ENCODE results near the gene NDUFV2.

The NDUFV2 gene

DNA sequence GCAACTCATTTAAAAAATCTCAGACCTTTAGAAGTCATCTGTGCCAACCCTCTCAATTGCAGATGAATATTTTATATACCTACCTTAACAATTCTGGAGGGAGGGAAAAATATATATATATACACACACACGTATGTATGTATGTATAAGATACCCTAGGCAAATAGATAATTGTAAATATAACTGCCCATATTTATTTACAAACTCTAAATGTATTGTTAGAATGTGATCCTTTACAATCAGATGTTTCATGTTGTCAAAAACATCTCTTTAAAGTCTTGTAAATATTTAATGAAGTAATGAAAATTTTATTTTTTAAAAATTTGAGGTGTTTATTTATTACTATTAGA is 45.7 kb downstream of the NDUFV2 start:
- ATAC-seq: no peak; the same call in 2 of the 3 replicates
- TF ChIP-seq ZNF8 (CRISPR knock-in tag; IDR thresholded peaks at IDR 0.05): no peak
- TF ChIP-seq ISL1 (CRISPR knock-in tag; IDR thresholded peaks at IDR 0.05): no peak
- TF ChIP-seq, protein P1, sequence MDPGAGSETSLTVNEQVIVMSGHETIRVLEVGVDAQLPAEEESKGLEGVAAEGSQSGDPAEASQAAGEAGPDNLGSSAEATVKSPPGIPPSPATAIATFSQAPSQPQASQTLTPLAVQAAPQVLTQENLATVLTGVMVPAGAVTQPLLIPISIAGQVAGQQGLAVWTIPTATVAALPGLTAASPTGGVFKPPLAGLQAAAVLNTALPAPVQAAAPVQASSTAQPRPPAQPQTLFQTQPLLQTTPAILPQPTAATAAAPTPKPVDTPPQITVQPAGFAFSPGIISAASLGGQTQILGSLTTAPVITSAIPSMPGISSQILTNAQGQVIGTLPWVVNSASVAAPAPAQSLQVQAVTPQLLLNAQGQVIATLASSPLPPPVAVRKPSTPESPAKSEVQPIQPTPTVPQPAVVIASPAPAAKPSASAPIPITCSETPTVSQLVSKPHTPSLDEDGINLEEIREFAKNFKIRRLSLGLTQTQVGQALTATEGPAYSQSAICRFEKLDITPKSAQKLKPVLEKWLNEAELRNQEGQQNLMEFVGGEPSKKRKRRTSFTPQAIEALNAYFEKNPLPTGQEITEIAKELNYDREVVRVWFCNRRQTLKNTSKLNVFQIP (CRISPR knock-in tag; IDR thresholded peaks at IDR 0.05; ENCODE audit: borderline replicate concordance, low read depth): no peak
- TF ChIP-seq, protein P2, sequence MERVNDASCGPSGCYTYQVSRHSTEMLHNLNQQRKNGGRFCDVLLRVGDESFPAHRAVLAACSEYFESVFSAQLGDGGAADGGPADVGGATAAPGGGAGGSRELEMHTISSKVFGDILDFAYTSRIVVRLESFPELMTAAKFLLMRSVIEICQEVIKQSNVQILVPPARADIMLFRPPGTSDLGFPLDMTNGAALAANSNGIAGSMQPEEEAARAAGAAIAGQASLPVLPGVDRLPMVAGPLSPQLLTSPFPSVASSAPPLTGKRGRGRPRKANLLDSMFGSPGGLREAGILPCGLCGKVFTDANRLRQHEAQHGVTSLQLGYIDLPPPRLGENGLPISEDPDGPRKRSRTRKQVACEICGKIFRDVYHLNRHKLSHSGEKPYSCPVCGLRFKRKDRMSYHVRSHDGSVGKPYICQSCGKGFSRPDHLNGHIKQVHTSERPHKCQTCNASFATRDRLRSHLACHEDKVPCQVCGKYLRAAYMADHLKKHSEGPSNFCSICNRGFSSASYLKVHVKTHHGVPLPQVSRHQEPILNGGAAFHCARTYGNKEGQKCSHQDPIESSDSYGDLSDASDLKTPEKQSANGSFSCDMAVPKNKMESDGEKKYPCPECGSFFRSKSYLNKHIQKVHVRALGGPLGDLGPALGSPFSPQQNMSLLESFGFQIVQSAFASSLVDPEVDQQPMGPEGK (CRISPR knock-in tag; IDR thresholded peaks at IDR 0.05; ENCODE audit: borderline replicate concordance): no peak
- TF ChIP-seq BACH2 (CRISPR knock-in tag; IDR thresholded peaks at IDR 0.05; ENCODE audit: borderline replicate concordance): no peak
- no peak for TF ChIP-seq PPARA (CRISPR knock-in tag; IDR thresholded peaks at IDR 0.05; ENCODE audit: borderline replicate concordance)
- no peak for TF ChIP-seq ZNF565 (CRISPR knock-in tag; conservative IDR thresholded peaks at IDR 0.05; ENCODE audit: low read depth)
- TF ChIP-seq SNAI2 (CRISPR knock-in tag; IDR thresholded peaks at IDR 0.05): no peak
- TF ChIP-seq OSR1 (CRISPR knock-in tag; IDR thresholded peaks at IDR 0.05): no peak
- no peak for TF ChIP-seq ZC3H10 (CRISPR knock-in tag; IDR thresholded peaks at IDR 0.05)
- no peak for TF ChIP-seq RARB (CRISPR knock-in tag; IDR thresholded peaks at IDR 0.05)
- TF ChIP-seq, protein P3, sequence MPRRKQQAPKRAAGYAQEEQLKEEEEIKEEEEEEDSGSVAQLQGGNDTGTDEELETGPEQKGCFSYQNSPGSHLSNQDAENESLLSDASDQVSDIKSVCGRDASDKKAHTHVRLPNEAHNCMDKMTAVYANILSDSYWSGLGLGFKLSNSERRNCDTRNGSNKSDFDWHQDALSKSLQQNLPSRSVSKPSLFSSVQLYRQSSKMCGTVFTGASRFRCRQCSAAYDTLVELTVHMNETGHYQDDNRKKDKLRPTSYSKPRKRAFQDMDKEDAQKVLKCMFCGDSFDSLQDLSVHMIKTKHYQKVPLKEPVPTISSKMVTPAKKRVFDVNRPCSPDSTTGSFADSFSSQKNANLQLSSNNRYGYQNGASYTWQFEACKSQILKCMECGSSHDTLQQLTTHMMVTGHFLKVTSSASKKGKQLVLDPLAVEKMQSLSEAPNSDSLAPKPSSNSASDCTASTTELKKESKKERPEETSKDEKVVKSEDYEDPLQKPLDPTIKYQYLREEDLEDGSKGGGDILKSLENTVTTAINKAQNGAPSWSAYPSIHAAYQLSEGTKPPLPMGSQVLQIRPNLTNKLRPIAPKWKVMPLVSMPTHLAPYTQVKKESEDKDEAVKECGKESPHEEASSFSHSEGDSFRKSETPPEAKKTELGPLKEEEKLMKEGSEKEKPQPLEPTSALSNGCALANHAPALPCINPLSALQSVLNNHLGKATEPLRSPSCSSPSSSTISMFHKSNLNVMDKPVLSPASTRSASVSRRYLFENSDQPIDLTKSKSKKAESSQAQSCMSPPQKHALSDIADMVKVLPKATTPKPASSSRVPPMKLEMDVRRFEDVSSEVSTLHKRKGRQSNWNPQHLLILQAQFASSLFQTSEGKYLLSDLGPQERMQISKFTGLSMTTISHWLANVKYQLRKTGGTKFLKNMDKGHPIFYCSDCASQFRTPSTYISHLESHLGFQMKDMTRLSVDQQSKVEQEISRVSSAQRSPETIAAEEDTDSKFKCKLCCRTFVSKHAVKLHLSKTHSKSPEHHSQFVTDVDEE (CRISPR knock-in tag; IDR thresholded peaks at IDR 0.05): no peak
- no peak for TF ChIP-seq ZFP3 (CRISPR knock-in tag; IDR thresholded peaks at IDR 0.05)
- no peak for TF ChIP-seq GLIS3 (CRISPR knock-in tag; IDR thresholded peaks at IDR 0.05)
- TF ChIP-seq CSDC2 (CRISPR knock-in tag; IDR thresholded peaks at IDR 0.05): no peak
- TF ChIP-seq ARNTL (CRISPR knock-in tag; IDR thresholded peaks at IDR 0.05; ENCODE audit: borderline replicate concordance, low read depth): no peak
- no peak for TF ChIP-seq ZNF70 (CRISPR knock-in tag; IDR thresholded peaks at IDR 0.05)
- TF ChIP-seq TOX (CRISPR knock-in tag; IDR thresholded peaks at IDR 0.05; ENCODE audit: borderline replicate concordance): no peak

DNA sequence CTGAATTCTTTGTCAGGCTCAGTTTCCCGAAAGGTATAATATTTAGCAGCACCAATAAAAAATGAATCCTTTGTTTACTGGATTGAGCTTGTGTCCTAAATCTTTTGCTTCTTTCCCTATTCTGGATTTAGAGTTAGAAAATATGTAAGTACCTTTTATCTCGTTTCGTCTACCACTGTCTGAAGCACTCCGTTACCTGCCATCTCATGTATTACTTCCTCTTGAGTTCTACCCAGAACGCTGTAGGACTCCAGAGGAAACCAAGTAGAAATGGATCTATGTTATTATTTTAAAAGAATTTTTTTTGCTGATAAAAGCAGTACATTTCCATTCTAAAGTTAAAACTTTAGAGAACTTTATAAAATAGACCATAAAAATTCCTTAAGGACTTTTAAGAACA is 47.6 kb downstream of the NDUFV2 start:
- ATAC-seq: no peak
- TF ChIP-seq CSDC2 (CRISPR knock-in tag; IDR thresholded peaks at IDR 0.05) (no peak), SNAI2 (CRISPR knock-in tag; IDR thresholded peaks at IDR 0.05) (no peak), ZNF8 (CRISPR knock-in tag; IDR thresholded peaks at IDR 0.05) (no peak), OSR1 (CRISPR knock-in tag; IDR thresholded peaks at IDR 0.05) (no peak), CSRNP3 (CRISPR knock-in tag; IDR thresholded peaks at IDR 0.05) (no peak), RARB (CRISPR knock-in tag; IDR thresholded peaks at IDR 0.05) (no peak), ZC3H10 (CRISPR knock-in tag; IDR thresholded peaks at IDR 0.05) (no peak), ZFP3 (CRISPR knock-in tag; IDR thresholded peaks at IDR 0.05) (no peak), GLIS3 (CRISPR knock-in tag; IDR thresholded peaks at IDR 0.05) (no peak), ESRRG (CRISPR knock-in tag; IDR thresholded peaks at IDR 0.05) (no peak), TCF4 (CRISPR knock-in tag; IDR thresholded peaks at IDR 0.05; ENCODE audit: borderline replicate concordance) (no peak)
- TF ChIP-seq, protein P2 (CRISPR knock-in tag; IDR thresholded peaks at IDR 0.05; ENCODE audit: borderline replicate concordance): no peak
- TF ChIP-seq, protein P1 (CRISPR knock-in tag; IDR thresholded peaks at IDR 0.05; ENCODE audit: borderline replicate concordance, low read depth): no peak
